ENCODE results near the gene BAD. TPM values are rescaled to one million over a fixed set of nuclear protein-coding genes. Genes with fewer than 3 reads are reported as not detected.
A peak's percentile ranks its signal among the peaks of the same experiment; 100 is the strongest.

BAD gene
- total and polyA plus RNA-seq, 2 of the 13 experiments (the other 11 are each of a cell fraction or from before 2014, with no cell fraction given), result 17.9 to 28.5 TPM

DNA sequence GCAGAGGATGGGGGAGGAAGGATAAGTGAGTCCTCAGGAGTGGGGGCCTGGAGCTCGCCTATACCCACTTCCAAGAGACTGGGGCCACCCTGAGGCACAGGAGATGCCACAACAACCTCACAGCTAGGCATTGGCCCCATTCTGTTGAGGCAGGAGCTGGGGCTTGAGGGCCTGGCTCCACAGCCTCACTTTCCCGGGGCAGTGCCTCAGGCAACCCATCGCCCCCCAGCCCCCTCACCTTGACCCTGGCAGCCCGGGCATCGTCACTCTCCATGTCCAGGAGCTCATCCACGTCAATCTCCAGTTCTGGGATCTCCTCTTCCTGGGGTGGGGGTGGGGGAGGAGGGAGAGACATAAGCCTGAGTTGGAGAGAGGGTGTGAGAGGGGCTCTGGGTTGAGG, 39.5 kb downstream of the BAD start:
- no TSS peak for BruUV-seq (replicated peaks)
- ChIA-PET CTCF (ENCODE audit: low intra/inter-chr PET ratio, low total read pairs) (no interaction called here), POLR2A (interaction anchor here (1.0 to 8.3 kb wide), 6 partner anchors 8 to 59 kb away, joined by 3 to 113 read pairs (median 12); partner anchors contain the start of genes NUDT22, TRPT1 and VEGFB)
- no CpG with 5 or more reads among the region's 6 CpGs for whole genome bisulfite sequencing (ENCODE audit: low lambda C conversion rate)
- Histone ChIP-seq H3K27ac (ENCODE audit: extremely low read length, insufficient read depth, low read length) (peak overlapping the region; percentile 68), H3K4me2 (ENCODE audit: low read depth, low read length) (peak overlapping the region; percentile 82), H3K4me1 (ENCODE audit: insufficient read depth, low read length) (peaks cover 59% of the 10 kb centered on the region), H3K79me2 (ENCODE audit: insufficient read depth, low read length) (peaks cover 26% of the 10 kb centered on the region), H3K9ac (ENCODE audit: insufficient read depth, low read depth, low read length) (peak overlapping the region; percentile 79; the same call in 1 of the 2 replicates), H3K9me3 (ENCODE audit: low read length) (no peaks in the 10 kb centered on the region), H3K27me3 (ENCODE audit: control insufficient read depth in 1 of 2, insufficient read depth in 2 of 2, low read length in 2 of 2) (no peaks in the 10 kb centered on the region; a peak in 1 of 5 replicates), H4K20me1 (ENCODE audit: insufficient read depth, low read length) (no peaks in the 10 kb centered on the region), H3K36me3 (replicated peaks in 1 of 2; ENCODE audit: control insufficient read depth in 1 of 2, insufficient read depth in 2 of 2, low read length in 2 of 2) (peaks cover 0 to 11% of the 10 kb centered on the region in 2 experiments; a peak in 2 of 5 replicates), H3K4me3 (replicated peaks in 1 of 3; ENCODE audit: insufficient read depth in 1 of 3, low read depth in 2 of 3, low read length in 3 of 3) (peak overlapping the region; percentile 76 to 95 (median 79)), H2AFZ (ENCODE audit: low read length) (no peak overlapping the region)
- TF ChIP-seq POLR2AphosphoS5 (IDR thresholded peaks at IDR 0.05; ENCODE audit: low read depth, low read length), result peak; percentile 27
- no peak for TF ChIP-seq MXI1 (IDR thresholded peaks at IDR 0.05; ENCODE audit: borderline replicate concordance, low read depth, low read length)
- TF ChIP-seq, protein P1, sequence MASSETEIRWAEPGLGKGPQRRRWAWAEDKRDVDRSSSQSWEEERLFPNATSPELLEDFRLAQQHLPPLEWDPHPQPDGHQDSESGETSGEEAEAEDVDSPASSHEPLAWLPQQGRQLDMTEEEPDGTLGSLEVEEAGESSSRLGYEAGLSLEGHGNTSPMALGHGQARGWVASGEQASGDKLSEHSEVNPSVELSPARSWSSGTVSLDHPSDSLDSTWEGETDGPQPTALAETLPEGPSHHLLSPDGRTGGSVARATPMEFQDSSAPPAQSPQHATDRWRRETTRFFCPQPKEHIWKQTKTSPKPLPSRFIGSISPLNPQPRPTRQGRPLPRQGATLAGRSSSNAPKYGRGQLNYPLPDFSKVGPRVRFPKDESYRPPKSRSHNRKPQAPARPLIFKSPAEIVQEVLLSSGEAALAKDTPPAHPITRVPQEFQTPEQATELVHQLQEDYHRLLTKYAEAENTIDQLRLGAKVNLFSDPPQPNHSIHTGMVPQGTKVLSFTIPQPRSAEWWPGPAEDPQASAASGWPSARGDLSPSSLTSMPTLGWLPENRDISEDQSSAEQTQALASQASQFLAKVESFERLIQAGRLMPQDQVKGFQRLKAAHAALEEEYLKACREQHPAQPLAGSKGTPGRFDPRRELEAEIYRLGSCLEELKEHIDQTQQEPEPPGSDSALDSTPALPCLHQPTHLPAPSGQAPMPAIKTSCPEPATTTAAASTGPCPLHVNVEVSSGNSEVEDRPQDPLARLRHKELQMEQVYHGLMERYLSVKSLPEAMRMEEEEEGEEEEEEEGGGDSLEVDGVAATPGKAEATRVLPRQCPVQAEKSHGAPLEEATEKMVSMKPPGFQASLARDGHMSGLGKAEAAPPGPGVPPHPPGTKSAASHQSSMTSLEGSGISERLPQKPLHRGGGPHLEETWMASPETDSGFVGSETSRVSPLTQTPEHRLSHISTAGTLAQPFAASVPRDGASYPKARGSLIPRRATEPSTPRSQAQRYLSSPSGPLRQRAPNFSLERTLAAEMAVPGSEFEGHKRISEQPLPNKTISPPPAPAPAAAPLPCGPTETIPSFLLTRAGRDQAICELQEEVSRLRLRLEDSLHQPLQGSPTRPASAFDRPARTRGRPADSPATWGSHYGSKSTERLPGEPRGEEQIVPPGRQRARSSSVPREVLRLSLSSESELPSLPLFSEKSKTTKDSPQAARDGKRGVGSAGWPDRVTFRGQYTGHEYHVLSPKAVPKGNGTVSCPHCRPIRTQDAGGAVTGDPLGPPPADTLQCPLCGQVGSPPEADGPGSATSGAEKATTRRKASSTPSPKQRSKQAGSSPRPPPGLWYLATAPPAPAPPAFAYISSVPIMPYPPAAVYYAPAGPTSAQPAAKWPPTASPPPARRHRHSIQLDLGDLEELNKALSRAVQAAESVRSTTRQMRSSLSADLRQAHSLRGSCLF (CRISPR knock-in tag; IDR thresholded peaks at IDR 0.05; ENCODE audit: borderline replicate concordance), result no peak
- peak; percentile 51 for TF ChIP-seq AGO2 (optimal IDR thresholded peaks at IDR 0.05; ENCODE audit: low read depth, low read length)
- no peak for TF ChIP-seq ZNF773 (CRISPR knock-in tag; IDR thresholded peaks at IDR 0.05; ENCODE audit: borderline replicate concordance)
- no peak for TF ChIP-seq HMGA1 (CRISPR knock-in tag; conservative IDR thresholded peaks at IDR 0.05)
- TF ChIP-seq, protein P2, sequence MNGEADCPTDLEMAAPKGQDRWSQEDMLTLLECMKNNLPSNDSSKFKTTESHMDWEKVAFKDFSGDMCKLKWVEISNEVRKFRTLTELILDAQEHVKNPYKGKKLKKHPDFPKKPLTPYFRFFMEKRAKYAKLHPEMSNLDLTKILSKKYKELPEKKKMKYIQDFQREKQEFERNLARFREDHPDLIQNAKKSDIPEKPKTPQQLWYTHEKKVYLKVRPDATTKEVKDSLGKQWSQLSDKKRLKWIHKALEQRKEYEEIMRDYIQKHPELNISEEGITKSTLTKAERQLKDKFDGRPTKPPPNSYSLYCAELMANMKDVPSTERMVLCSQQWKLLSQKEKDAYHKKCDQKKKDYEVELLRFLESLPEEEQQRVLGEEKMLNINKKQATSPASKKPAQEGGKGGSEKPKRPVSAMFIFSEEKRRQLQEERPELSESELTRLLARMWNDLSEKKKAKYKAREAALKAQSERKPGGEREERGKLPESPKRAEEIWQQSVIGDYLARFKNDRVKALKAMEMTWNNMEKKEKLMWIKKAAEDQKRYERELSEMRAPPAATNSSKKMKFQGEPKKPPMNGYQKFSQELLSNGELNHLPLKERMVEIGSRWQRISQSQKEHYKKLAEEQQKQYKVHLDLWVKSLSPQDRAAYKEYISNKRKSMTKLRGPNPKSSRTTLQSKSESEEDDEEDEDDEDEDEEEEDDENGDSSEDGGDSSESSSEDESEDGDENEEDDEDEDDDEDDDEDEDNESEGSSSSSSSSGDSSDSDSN (CRISPR knock-in tag; IDR thresholded peaks at IDR 0.05), result no peak
- peak; percentile 21; the same call in 1 of the 2 replicates for TF ChIP-seq POLR2G (IDR thresholded peaks at IDR 0.05; ENCODE audit: low read depth, low read length)
- TF ChIP-seq, protein P3, sequence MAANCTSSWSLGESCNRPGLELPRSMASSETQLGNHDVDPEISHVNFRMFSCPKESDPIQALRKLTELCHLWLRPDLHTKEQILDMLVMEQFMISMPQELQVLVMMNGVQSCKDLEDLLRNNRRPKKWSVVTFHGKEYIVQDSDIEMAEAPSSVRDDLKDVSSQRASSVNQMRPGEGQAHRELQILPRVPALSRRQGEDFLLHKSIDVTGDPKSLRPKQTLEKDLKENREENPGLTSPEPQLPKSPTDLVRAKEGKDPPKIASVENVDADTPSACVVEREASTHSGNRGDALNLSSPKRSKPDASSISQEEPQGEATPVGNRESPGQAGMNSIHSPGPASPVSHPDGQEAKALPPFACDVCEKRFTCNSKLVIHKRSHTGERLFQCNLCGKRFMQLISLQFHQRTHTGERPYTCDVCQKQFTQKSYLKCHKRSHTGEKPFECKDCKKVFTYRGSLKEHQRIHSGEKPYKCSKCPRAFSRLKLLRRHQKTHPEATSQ (CRISPR knock-in tag; IDR thresholded peaks at IDR 0.05; ENCODE audit: borderline replicate concordance), result no peak
- TF ChIP-seq HNRNPLL (IDR thresholded peaks at IDR 0.05; ENCODE audit: low read depth, low read length, poor library complexity, severe bottlenecking), result peak; percentile 10
- TF ChIP-seq ATF6 (CRISPR knock-in tag; conservative IDR thresholded peaks at IDR 0.05), result no peak
- TF ChIP-seq HNRNPL (IDR thresholded peaks at IDR 0.05; ENCODE audit: low read depth, low read length), result no peak
- TF ChIP-seq RBM22 (optimal IDR thresholded peaks at IDR 0.05; ENCODE audit: low read length), result peak; percentile 79
- intact Hi-C loops (cut with micrococcal nuclease; ENCODE audit: unreplicated experiment) (loop anchor here (5.0 kb wide), 2 partner anchors 57 to 58 kb away; partner anchors contain the start of genes CATSPERZ and STIP1), in situ Hi-C loops (cut with HindIII; ENCODE audit: extremely low pct_ligation_motif_present, low pct_unique_long_range_greater_than_20kb) (loop anchor here (5.0 kb wide), 1 partner anchor 57 kb away; the partner anchor contains the start of gene CATSPERZ)
- ATAC-seq, result no peak
- FAIRE-seq, result no peak
- no peak for DNase-seq (ENCODE audit: low spot score)
